AG09309 (cell line): ENCODE data around the gene CCNG2.

ENCODE experiments used
- DNase-seq: peaks from one replicate; pipeline ENCODE4 v3.0.0-alpha.2; 2010; ENCODE audit warnings: low read depth
- H3K4me3 ChIP-seq: 2 replicates; pipeline ENCODE4 v1.5.1; 2011; ENCODE audit warnings: mild to moderate bottlenecking, low read depth, low read length, moderate library complexity; ENCODE audit not compliant: control insufficient read depth
- CTCF ChIP-seq: IDR thresholded peaks from 2 replicates; pipeline ENCODE4 v1.5.1; 2011; ENCODE audit warnings: mild to moderate bottlenecking, low read depth, low read length, inconsistent platforms; ENCODE audit not compliant: insufficient read depth, control insufficient read depth; ENCODE audit errors: missing control alignments

Gene CCNG2

DNA sequence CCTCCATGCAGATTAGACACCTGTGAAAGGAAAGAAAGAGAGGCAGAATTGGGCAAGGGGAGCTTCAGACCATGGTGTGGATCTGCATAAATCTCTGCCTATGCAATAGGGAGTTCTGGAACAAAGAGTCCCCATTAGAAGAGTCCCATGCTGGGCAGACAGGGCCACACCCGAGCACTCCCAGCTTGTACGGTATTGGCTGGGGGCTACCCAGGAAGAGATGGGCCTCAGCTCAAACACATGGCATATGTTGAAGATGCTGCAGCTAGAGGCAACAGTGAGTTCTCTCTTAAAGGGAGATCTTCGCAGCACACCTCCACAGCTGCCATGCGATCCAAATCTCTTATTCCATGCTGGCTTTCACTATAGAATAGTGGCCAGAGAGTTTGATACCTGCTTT lies 24.7 kb downstream of the CCNG2 start:
- no peak for TF ChIP-seq CTCF
- no peak overlapping the region for H3K4me3 ChIP-seq
- DNase-seq: no peak

- TF ChIP-seq CTCF: no peak
- no peak for DNase-seq
- no peak overlapping the region for H3K4me3 ChIP-seq
Observed at GRCh38 chr4:77183777-77184420, 26.9 kb downstream of the CCNG2 start.

GRCh38 chr4:77184974-77185373 lies 28.0 kb downstream of the CCNG2 start:
- H3K4me3 ChIP-seq: no peak overlapping the region
- no peak for DNase-seq
- TF ChIP-seq CTCF: no peak

- DNase-seq: no peak
- no peak overlapping the region for H3K4me3 ChIP-seq
- TF ChIP-seq CTCF: no peak
Observed at GRCh38 chr4:77185686-77186085, 28.7 kb downstream of the CCNG2 start.

DNA sequence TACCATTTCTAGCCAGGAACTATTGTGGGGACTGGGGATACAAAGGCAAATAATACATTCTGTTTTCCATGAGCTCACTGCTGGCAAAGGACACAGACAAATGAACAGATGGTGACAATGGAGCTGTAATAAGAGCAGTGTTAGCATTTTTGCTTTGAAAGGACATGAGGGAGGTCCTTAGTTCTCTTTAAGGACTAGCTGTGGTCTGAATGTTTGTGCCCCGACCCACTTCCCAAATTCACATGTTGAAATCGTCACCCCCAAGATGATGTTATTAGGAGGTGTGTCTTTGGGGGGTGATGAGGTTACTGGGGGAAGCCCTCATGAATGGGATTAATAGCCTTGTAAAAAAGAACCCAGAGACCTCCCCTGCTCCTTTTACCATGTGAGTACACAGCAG lies 30.3 kb downstream of the CCNG2 start:
- H3K4me3 ChIP-seq: no peak overlapping the region
- no peak for DNase-seq

GRCh38 chr4:77188498-77189220 lies 31.7 kb downstream of the CCNG2 start:
- H3K4me3 ChIP-seq: no peak overlapping the region
- no peak for TF ChIP-seq CTCF
- DNase-seq: no peak

More for the DNA sequence above, 30.3 kb downstream of the CCNG2 start:
- no peak for TF ChIP-seq CTCF
